Amniotic stem cell (primary cell): Measurements from ENCODE around the gene ZCWPW2.

Source experiments
- DNase-seq: peaks from one replicate; lab custom pipeline; 2025; lab: John Stamatoyannopoulos, UW

Gene ZCWPW2, protein sequence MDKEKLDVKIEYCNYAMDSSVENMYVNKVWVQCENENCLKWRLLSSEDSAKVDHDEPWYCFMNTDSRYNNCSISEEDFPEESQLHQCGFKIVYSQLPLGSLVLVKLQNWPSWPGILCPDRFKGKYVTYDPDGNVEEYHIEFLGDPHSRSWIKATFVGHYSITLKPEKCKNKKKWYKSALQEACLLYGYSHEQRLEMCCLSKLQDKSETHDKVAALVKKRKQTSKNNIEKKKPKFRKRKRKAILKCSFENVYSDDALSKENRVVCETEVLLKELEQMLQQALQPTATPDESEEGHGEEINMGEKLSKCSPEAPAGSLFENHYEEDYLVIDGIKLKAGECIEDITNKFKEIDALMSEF

DNA sequence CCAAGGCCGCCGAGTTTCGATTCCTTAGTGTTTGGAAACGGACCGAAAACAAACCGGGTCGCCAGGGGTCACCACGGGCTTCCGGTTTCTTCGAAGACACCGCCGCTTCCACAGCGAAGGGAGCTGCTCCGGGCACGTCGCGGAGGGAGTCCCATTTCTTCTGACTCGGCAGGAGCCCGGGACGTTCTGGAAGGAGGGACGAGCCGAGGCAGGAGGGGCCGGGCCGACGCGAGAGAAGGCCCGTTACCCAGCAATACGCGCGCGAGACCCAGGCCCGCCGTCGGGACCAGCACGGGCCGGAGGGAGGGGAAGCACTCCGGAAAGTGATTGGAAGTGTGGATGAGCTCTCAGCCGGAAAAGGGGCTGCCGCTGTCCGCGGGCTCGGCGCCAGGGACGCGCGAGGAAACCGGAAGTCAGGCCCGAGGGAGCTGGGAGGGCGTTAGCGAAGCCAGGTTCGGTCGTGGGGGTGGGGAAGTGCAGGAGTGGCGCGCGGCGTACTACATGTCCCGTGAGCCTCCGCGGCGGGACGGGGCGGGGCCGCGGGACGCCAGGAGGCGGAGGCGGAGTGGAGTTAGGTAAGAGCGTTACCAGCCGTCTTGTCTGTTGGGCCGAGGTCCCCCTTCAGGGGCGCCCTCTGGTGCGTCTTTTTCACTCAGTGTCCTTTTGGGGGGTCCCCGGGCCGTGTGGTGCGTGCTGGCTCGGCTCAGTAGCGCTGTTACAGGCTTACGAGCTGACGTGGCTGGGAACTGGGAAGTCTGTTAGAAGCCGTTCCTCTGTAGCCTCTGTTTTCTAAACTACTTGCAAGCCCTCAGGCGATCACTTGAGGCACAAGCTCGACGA lies at the start of gene ZCWPW2, which contains the start of gene AZI2:
TSS of gene ZCWPW2 (plus strand) at position 93 of the 840 bp plus-strand sequence. CDS start 64,348 bp downstream, outside the sequence.
TSS of gene AZI2 (minus strand) at position 196 of the 840 bp plus-strand sequence. CDS start 8,207 bp downstream, outside the sequence.
- DNase-seq, result peak; percentile 94

DNA sequence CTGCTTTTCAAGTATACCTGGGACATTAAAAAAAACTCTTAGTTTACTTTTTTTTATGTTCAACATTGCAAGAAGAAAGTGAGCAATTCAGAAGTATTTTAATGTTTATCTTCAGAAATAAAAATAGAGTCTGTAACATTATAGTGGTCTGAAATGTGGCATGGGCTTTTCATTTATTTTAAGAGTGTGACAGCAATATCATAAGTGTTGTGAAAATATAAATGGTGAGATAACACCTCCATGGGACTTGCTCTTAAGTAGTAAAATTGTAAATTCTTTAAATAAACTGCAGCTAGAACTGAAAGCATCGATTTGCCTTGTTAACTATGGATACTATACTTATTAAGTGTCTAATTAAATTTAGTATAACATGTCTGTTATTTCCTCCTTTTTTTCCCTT lies 48.8 kb upstream of the ZCWPW2 start:
- no peak for DNase-seq

DNA sequence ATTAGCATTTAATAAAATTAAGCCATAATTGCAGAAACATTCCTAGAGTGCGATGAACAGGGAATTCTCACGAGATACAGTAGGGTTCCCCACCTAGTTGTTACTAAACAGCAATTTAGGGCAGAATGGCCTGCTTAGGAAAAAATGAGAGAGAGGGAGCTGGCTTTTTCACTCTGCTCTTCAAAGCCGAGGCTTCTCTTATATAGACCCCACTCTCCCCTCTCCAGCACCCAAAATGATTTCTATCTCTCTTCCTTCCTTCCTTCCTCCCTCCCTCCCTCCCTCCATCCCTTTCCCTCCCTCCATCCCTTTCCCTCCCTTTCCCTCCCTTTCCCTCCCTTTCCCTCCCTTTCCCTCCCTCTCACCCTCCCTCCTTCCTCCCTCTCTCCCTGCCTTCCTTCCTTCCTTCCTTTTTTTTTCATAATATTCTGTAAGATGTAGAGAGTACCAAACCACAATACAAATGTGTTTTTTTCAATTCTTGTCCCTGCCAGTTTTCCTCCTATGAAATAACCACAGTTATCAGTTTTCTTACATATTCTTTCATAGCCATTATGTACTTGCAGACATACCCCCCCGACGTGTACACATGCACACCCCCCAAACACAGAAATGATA lies 48.1 kb upstream of the ZCWPW2 start:
- DNase-seq, result no peak

DNA sequence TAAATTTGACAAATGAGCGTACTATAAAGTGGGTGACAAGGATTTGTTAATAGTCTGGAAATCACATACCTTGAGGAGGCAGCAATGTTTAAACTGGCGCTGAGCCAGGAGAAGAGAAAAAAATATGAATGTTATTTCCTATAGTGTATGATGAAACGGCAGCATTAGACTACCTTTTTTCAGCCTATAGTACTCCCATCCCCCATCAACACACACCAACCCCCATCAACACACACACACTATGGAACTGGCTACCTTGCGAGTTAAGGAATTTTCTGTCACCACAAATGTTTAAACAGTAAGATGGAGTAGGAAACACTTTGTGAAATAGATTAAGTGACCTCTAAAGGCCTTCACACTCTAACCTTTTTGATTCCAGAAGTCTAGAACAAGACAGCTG lies 46.8 kb upstream of the ZCWPW2 start:
- DNase-seq, result no peak

DNA sequence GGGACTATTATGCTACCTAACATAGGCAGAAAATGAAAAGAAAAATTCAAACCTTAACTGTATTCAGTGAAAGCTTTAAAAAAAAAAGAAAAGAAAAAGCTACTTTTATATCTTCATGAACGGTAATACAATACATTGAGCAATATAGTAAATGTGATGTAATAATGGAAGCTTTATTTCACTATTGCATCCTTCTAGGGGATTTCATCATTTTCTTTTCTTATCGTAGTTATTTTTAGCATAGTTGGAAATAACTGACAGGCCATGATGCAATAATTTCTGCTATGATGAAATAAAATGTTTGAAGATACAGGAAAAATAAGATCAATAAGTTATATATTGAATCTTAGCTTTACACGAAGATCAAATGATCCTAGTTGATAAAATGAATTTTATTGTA lies 40.3 kb upstream of the ZCWPW2 start:
- DNase-seq, result no peak

DNA sequence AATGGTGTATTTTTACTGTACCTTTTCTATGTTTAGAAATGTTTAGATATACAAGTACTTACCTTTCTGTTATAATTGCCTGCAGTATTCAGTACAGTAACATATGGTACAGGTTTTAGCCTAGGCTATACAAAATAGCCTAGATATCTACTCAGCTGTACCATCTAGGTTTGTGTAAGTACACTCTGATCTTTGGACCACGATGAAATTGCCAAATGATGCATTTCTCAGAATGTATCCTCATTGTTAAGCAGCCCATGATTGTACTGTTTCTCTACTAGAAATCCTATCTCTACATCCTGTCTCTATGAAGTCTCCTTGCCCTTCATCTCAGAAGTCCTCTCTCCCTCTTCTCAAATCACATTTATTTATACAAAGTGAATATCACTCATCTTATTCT lies 32.8 kb upstream of the ZCWPW2 start:
- DNase-seq, result no peak

DNA sequence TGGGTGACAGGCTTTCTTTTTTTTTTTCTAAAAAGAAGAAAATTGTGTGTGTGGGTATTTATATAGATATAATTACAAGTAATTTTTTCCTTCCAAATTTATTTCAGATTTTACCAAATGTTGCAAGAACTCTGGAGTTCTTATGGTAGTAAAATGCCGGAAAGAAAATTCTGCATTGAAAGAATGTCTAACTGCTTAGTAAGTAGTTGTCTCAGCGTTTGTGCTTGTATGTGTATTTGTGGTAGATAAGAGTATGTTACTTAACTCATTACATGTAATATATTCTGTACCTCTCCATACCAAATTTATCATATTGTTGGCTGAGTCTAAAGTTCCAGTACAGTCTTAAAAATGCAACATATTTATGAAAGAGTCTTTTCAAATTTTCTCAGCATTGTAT lies 32.3 kb upstream of the ZCWPW2 start:
- DNase-seq, result no peak

DNA sequence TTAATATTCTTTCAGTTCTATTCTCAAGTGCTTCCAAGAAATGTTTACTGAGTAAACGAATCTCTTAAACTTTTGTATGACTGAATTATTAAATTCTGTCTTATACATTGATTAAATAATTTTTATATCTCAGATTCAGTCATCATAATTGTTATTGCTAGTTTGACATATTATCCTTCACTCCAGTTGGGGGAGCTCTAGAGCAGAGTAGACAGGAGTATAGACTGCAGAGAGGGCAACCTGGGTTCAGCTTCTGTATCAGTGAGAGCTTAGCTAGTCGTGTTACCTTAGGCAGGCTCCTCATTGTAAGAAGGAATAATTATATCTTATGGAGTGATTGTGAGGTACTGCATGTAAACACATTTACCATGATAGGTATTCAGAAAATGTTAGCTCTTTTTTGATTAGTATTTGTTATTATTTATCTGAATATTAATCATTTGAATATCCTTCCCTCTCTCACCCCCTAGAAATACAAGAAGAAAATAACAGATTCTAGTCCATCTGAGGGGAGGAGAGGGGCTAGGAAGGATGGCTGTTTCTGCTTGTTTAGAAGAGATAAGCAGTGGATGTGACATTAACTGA lies 31.0 kb upstream of the ZCWPW2 start:
- peak; percentile 30 for DNase-seq

DNA sequence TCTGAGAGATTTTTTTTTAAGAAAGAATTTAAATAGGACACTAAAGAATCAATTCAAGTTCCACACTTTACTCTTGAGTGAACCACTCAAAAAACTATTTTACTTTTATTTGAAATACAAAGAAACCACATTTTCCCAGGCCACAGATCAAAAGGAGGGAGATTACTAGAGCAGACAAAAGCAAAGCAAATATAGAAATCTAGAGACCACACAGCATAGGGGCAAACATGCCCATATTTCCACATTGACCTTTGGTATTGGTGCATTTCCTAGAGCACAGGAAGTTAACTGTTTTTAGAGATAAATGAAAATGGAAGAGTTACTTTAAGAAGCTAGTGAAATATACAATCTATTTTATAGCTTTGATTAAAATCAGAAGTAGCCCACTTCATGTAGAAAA lies 27.5 kb upstream of the ZCWPW2 start:
- no peak for DNase-seq

DNA sequence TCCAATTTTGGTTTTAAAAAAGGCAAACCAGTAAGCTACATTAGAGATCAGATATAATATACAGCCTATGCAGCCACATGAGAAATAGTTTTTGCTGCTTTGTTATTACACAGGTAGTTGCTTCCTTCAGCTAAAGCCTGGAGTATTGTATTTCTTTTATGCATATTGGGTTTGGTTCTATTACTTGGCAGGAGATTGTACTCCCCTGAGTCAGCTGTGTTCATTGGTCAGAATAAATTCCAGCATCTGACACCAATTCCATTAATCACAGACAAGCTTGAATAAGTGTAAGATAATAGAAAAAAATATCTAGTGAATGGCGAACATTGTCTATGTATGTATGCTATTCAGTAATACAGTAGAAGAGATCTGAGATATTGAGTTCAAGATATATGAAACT lies 26.1 kb upstream of the ZCWPW2 start:
- DNase-seq, result no peak

DNA sequence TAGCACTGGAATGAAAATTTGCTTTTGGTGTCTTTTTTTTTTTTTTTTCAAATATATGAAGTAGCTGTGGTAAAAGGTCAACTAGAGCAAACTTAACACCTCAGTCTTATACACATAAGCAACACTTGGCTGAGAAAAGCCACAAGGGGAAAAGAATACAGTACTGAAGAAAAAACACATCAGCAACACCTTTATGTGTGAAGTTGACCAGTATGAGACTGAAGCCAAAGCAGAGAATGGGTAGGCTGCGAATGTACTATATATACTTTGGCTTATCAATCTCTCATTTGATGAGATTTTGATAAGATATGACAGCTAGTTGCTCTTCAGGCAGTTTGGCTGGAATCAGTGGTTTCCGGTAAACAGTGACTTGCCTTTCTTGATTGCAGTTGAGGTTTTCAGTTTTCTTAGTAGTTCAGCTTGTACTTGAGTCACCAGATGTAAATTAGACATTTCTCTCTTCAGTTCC lies 22.0 kb upstream of the ZCWPW2 start:
- no peak for DNase-seq

DNA sequence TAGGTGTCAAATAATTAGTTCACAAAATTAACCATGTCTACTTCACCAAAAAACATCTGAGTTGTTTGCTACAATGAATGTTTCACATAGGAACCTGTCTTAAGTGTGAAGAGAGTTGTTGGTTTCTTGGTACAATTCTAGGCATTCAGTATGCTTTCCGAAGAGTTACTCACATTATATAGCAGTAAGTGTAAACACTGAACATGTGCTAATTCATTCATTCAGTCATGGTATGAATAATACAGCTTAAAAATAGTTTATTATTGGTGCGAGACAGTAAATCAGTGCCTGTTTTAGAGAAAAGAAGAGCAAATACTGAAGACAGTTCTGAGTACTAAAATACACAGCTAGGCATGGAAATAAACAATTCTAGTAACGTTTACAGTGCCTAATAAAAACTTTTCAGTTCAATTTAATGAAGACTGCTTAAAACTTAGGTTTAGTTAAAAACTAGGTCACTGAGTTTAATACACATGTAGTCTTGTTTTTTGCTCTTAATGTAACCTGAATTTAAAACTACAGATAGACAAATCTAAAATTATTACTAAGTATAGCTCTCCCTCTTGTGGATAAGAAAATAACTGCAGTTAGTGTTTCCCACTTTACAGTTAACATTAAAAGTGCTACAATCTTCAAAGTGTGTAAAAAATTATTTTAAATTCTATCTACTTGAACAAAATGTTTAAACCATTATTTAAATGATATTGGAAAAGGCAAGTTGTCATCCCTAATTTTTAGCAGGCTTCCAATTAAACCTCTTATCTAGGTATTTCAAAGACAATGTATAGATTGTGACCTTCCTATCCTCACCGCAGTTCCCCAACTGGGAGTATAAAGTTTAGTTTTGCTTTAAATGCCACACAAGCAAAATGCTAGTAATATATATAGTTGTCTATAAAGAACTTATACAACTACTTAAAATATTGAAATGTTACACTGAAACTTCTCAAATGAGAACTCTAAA lies 20.1 kb upstream of the ZCWPW2 start:
- DNase-seq, result peak; percentile 6

DNA sequence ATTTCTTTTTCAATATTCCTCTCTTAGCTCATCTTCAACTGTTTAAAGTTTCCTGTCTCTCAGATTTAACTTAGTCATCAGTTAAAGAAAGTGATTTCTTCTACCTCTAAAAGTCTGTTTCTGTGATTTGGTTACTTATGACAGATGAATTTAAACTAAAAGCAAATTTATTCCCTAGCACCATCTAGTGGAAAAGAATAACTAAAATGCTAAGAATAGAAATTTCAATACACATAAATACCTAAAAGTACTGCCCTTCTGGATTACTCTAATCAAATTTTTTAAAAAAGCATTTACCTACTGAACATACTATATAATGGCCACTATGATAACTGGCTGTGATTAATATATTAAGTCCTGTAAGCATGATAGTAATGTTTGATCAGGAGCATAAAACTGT lies 14.0 kb upstream of the ZCWPW2 start:
- DNase-seq, result no peak

DNA sequence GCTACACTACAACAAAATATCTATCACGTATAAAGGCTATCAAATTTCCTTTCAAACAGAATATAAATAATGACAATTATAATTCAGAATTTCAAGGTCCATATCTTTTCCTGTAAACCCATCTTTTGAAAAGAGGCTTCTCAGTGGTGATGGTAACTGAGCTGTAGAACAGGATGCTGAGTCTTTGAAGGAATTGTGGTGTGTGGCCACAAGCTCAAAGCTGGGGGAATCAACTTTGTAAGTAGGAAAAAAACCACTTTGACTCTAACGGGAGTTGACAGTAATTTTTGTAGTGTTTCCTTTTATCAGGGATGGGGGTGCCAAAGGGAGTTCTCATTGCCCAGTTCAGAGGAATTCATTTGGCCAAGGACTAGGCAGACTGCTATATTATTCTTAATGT lies 13.3 kb upstream of the ZCWPW2 start:
- DNase-seq, result no peak

DNA sequence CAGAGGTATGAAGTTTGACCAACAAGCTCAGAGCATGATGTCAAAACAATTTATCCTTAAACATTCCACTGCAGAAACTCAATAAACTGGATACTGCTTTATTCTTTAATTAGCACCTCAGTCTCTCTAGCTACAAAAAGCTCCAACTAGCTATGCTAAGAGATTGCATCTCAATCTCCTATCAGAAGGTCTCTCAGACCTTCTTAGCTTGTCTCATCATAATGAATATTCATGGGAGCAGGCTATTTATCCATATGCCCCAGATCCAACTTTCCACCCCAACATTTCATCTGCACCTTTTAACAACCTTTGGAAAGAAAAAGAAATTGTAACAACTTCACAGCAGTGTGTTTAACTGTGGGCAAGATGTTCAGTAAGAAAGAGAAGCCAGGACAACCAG lies 11.3 kb upstream of the ZCWPW2 start:
- no peak for DNase-seq

DNA sequence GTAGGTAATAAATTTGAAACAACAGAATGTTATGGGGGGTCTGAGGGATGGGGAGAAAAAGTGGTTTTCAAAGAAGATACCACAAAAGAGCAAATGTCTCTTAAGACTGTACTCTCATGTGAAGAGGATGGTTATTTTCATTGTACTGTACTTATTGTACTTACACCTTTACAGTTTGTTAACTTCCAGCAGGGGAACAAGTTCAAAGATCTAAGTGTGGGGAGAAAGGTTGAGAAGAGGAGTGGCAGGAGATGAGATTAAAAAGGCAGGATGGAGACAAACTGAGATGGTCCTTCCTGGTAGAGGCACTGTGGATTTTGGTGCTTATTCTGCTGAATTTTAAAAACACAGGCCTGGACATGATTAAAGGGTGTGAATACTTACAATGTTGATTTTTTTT lies 5.4 kb upstream of the ZCWPW2 start:
- no peak for DNase-seq

DNA sequence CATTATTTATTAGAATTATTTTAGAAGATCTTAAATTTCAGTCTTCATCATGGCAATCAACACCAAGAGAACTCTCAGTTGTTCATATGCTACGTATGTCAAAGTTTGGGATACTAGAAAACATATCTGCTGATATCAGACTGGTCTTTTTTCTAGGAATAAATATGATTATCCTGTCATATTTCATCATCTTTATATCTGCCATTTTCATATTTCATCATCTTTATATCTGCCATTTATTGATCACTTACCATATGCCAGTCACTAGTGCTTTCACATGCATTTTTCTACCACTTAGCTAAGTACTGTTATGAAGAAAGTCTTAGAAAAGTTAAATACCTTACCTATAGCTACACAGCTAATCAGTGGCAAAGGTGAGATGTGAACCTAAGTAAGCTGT lies 2.8 kb upstream of the ZCWPW2 start:
- no peak for DNase-seq

DNA sequence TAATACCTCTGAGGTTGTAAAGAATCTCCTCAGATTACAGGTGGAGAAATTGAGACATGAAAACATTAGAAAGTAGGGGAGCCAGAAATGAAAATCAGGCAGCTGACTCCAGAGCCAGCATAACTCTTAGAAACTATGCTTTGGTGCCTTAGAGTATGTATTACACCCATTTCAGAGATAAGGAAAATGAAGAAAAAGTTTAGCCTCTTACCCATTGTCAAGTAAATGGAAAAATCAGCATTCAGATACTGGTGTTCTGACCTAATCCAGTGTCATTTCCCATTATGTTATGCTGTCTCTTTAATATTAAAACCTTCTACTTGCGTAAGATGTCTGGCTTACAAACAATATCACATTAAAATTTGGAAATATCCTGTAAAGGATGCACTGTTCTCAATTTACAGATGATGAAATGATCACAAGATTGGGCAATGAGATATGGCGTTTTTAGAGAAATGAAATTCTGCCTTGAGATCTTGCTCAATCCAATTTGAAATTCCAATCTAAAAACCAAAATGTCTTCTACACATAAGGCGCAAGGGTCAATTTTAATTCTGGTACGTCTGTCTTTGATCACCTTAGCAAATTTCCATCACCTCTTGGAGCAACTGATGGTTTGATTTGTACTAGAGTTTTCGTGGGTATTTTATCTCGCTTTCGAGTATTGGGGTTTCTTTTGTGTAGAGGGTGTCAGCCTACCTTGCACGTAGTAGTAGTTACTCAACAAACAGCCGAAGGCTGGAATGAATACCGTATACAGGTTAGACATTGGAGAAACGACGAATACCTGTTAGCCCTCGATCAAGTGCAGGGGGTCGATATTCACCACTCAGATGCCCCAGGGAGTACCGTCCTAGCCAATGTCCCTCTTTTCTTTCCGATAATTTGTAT lies 902 bp upstream of the ZCWPW2 start:
- DNase-seq, result no peak

DNA sequence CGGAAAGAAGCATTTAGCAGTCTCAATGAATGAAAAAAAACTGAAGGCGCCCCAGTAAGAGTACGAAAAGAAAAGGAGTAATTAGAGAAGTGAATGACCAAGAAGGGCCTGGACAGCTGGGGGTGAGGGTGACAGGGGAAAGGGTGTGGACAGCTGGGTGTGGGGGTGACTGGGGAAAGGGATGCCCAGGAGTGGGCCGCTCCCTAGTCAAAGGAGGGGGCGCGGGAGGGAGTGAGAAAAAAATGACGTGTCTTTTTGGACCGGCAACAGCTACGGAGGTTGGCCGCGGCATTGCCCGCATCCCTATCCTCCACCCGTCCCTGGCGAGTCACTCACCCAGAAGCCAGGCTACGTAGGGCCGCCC lies 274 bp upstream of the ZCWPW2 start:
- DNase-seq, result no peak

DNA sequence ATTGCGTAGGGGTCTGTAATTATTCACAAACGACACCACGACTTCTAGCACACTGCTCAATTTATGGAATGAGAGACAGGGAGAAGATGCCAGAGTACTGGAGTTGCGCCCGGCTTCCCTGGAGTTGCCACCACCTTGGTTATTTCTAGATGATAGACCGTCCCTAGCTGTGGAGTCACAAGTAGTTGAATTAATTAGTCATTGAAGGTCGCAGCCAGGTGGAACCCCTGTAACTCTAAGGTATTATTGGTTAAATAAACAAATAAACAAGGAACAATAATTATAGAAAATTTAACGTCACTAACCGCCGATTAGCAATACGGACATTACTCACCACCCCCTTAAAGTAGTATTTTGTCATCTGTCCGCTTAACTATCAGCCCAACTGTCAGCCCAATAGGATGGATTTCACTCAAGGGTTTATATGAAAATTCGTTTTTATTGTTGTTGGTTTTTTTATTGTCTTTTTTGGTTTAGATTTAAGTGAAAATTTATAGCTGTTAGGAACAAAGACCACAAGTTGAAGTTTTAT lies 1.0 kb downstream of the ZCWPW2 start:
- no peak for DNase-seq
